Measurements from ENCODE around the gene LIG3. TPM values are rescaled to one million over a fixed set of nuclear protein-coding genes. Genes with fewer than 3 reads are reported as not detected.
"Not testable (repeated sequence)": the region's sequence is repeated elsewhere in the genome, so short reads cannot be mapped to it uniquely, and the experiment has no call there.

Gene LIG3
- 18.7 and 33.5 TPM in 2 replicates for total RNA-seq (2014; rRNA removed; shearing (Covaris generic))

- peak; percentile 91 for DNase-seq (ENCODE audit: low read depth)
Observed at GRCh38 chr17:34980353-34980680, at the start of gene LIG3. TSS of gene LIG3 (plus strand) at chr17:34980512. CDS start at chr17:34983006, 2,494 bp downstream.

GRCh38 chr17:34950780-34951179 lies 29.5 kb upstream of the LIG3 start:
- not testable (repeated sequence) for DNase-seq (ENCODE audit: low read depth)

- DNase-seq (ENCODE audit: low read depth): no peak
Observed at GRCh38 chr17:34958438-34958837, 21.9 kb upstream of the LIG3 start.

GRCh38 chr17:34961093-34961911 lies 19.0 kb upstream of the LIG3 start, which contains the start of the genes CCT6B and ZNF830:
TSS of gene CCT6B (minus strand) at chr17:34961460. CDS start at chr17:34961393, 67 bp downstream.
TSS of gene ZNF830 (plus strand) at chr17:34961540. CDS start at chr17:34961567, 27 bp downstream.
- DNase-seq (ENCODE audit: low read depth): peak; percentile 93

- peak; percentile 68 for DNase-seq (ENCODE audit: low read depth)
Observed at GRCh38 chr17:34974179-34974578, 6.1 kb upstream of the LIG3 start.

GRCh38 chr17:34974794-34975785 lies 5.2 kb upstream of the LIG3 start:
- DNase-seq (ENCODE audit: low read depth): peak; percentile 59

GRCh38 chr17:34979153-34979552 lies 1.2 kb upstream of the LIG3 start:
- DNase-seq (ENCODE audit: low read depth): no peak

- peak; percentile 6 for DNase-seq (ENCODE audit: low read depth)
Observed at GRCh38 chr17:34979650-34980352, 511 bp upstream of the LIG3 start.

- peak; percentile 85 for DNase-seq (ENCODE audit: low read depth)
Observed at GRCh38 chr17:34980681-34981537, 597 bp downstream of the LIG3 start.

GRCh38 chr17:34981538-34982241 lies 1.4 kb downstream of the LIG3 start:
- peak; percentile 9 for DNase-seq (ENCODE audit: low read depth)

GRCh38 chr17:34987232-34987631 lies 6.9 kb downstream of the LIG3 start:
- DNase-seq (ENCODE audit: low read depth): no peak

- DNase-seq (ENCODE audit: low read depth): no peak
Observed at GRCh38 chr17:34988644-34989043, 8.3 kb downstream of the LIG3 start.

- no peak for DNase-seq (ENCODE audit: low read depth)
Observed at GRCh38 chr17:34989473-34989872, 9.2 kb downstream of the LIG3 start.

- peak; percentile 11 for DNase-seq (ENCODE audit: low read depth)
Observed at GRCh38 chr17:34990921-34991365, 10.6 kb downstream of the LIG3 start.

- no peak for DNase-seq (ENCODE audit: low read depth)
Observed at GRCh38 chr17:34991606-34992005, 11.3 kb downstream of the LIG3 start.

- no peak for DNase-seq (ENCODE audit: low read depth)
Observed at GRCh38 chr17:34993031-34993430, 12.7 kb downstream of the LIG3 start.

- DNase-seq (ENCODE audit: low read depth): no peak
Observed at GRCh38 chr17:34996422-34997285, 16.3 kb downstream of the LIG3 start.

- no peak for DNase-seq (ENCODE audit: low read depth)
Observed at GRCh38 chr17:34997355-34997862, 17.1 kb downstream of the LIG3 start.

- peak; percentile 58 for DNase-seq (ENCODE audit: low read depth)
Observed at GRCh38 chr17:34998205-34998604, 17.9 kb downstream of the LIG3 start.

All from M059J (cell line).